Upper lobe of right lung (tissue), 1 donor: Measurements from ENCODE around the gene CYB561D2. TPM values are rescaled to one million over a fixed set of nuclear protein-coding genes. Genes with fewer than 3 reads are reported as not detected.

Source experiments
- ATAC-seq: fragments of 200-7000 bp; cut with Tn5 transposase; one replicate; pipeline ENCODE4 v1.9.1; 2020; ENCODE audit warnings: mild to moderate bottlenecking, moderate library complexity
- DNase-seq: peaks from one replicate; pipeline ENCODE4 v3.0.0-alpha.2; 2020
- H3K27ac ChIP-seq: fragments of 200-600 bp; one replicate; pipeline ENCODE4 v1.8.0; 2022
- H3K27me3 ChIP-seq: fragments of 200-600 bp; one replicate; pipeline ENCODE4 v1.8.0; 2022; ENCODE audit warnings: mild to moderate bottlenecking
- H3K36me3 ChIP-seq: fragments of 200-600 bp; one replicate; pipeline ENCODE4 v1.8.0; 2022
- H3K4me1 ChIP-seq: fragments of 200-600 bp; one replicate; pipeline ENCODE4 v1.8.0; 2022
- H3K4me3 ChIP-seq: fragments of 200-600 bp; one replicate; pipeline ENCODE4 v1.8.0; 2022; ENCODE audit warnings: mild to moderate bottlenecking
- H3K9me3 ChIP-seq: fragments of 200-600 bp; one replicate; pipeline ENCODE4 v1.8.0; 2022
- intact Hi-C: fragments of 100-400 bp; cut with DNase I; formaldehyde crosslinking; loops from one replicate; pipeline ENCODE4 v1.11.0; 2022
- total RNA-seq: library from RNA; stranded (reverse); fragmentation: NEBNext Ultra II Directional; extraction: Animal tissue kit (Norgen Biotek cat#: 25700); gene quantifications from one replicate; pipeline ENCODE4 v1.2.1, GENCODE V29; 2021
- TF ChIP-seq, protein P1 (sequence below): fragments of 200-600 bp; IDR thresholded peaks from one replicate; pipeline ENCODE4 v1.8.0; 2022; ENCODE audit warnings: antibody characterized with exemption
- donor health status: DM: no; HTN: yes; CAD: no; lungs with severe emphysema.

The CYB561D2 gene
- total RNA-seq, 1 donor from 2014 or later: 23.9 TPM

DNA sequence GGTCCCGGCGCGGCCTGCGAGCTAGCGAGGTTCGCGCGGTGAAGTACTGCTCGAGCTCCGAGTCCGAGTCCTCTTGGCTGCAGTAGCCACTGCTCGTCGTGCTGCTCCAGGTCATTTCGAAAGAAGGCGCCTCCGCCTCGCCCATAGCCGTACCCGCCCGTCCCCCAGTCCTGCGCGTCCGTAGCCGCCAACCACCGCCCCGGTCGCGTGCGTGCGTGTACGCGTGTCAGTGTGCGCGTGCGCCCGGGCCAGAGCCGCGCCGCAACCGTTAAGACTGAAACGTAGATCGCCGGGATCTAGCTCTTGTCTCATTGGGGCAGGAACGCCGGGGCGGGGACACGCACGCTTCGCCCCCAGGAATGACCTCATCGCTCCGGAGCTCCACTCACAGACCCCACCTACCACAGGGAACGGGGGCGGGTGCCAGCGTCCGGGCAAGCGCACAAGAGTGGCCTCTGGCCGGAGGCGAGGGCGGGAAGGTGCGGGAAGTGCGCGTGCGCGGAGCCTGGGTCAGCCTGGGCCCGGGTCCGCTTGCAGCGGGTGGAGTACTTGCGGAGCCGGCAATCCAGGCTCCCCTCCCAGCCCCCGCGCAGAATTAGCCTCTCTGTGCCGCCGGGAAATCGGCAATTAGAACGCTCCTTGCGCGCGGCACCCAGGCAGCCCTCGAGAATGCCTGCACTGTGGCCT, 13.3 kb upstream of the CYB561D2 start:
- H3K4me1 ChIP-seq: peaks cover 60% of the 10 kb centered on the region
- peak overlapping the region; percentile 96 for H3K27ac ChIP-seq
- peak; percentile 100 for DNase-seq
- TF ChIP-seq, protein P1, sequence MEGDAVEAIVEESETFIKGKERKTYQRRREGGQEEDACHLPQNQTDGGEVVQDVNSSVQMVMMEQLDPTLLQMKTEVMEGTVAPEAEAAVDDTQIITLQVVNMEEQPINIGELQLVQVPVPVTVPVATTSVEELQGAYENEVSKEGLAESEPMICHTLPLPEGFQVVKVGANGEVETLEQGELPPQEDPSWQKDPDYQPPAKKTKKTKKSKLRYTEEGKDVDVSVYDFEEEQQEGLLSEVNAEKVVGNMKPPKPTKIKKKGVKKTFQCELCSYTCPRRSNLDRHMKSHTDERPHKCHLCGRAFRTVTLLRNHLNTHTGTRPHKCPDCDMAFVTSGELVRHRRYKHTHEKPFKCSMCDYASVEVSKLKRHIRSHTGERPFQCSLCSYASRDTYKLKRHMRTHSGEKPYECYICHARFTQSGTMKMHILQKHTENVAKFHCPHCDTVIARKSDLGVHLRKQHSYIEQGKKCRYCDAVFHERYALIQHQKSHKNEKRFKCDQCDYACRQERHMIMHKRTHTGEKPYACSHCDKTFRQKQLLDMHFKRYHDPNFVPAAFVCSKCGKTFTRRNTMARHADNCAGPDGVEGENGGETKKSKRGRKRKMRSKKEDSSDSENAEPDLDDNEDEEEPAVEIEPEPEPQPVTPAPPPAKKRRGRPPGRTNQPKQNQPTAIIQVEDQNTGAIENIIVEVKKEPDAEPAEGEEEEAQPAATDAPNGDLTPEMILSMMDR: no peak
- no peaks in the 10 kb centered on the region for H3K9me3 ChIP-seq
- intact Hi-C loops: no loop called here
- no peaks in the 10 kb centered on the region for H3K36me3 ChIP-seq
- peak overlapping the region; percentile 95 for H3K4me3 ChIP-seq
- ATAC-seq: peak; percentile 90
- H3K27me3 ChIP-seq: no peaks in the 10 kb centered on the region

DNA sequence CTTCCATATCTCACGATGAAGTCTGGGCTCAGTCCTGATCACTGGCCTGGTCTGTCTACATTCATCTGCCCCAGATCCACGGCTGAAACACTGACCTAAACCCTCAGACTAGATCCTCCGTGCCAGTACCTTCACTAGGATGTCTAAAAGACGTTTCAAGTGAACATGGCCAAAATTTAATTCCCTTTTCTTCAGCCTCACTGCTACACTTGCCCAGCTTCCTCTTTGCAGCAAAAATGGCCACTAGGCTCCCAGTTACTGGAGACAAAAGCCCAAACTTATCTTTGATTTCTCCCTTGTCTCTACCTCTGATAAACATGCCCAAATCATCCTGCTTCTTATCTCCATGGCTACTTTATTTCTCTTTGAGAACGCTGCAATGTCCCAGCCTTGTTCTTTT, 11.7 kb upstream of the CYB561D2 start:
- peaks cover 56% of the 10 kb centered on the region for H3K4me1 ChIP-seq
- peak overlapping the region; percentile 96 for H3K27ac ChIP-seq
- TF ChIP-seq, protein P1: no peak
- no peak for DNase-seq
- no peaks in the 10 kb centered on the region for H3K27me3 ChIP-seq
- intact Hi-C loops: no loop called here
- H3K36me3 ChIP-seq: no peaks in the 10 kb centered on the region
- H3K9me3 ChIP-seq: no peaks in the 10 kb centered on the region
- ATAC-seq: no peak
- H3K4me3 ChIP-seq: peak overlapping the region; percentile 95

DNA sequence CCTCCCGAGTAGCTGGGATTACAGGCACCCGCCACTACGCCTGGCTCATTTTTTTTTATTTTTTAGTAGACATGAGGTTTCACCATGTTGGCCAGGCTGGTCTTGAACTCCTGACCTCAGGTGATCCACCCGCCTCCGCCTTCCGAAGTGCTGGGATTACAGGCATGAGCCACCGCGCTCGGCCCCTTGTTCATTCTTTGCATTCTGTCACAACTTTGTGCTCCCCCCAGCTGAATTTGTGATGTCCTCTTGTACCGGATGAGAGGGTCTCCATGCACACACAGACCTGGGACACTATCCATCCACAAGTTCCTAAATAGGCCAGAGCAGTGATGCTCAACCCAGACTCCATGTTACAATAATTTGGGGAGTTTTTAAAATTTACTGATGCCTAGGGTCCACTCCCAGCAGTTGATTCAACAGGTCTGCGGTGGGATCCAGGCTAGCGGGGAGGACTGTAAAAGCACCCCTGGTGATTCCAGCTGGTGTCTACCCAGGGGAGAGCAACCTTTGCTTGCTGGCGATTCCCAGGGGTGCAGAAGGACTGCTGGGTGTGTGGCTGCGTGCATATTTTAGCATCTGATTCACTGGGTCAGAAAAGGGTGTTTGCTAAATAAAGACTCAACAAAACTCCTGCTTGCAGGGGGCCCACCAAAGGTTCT, 11.0 kb upstream of the CYB561D2 start:
- Histone ChIP-seq H3K27ac (peak overlapping the region; percentile 96), H3K4me1 (peaks cover 50% of the 10 kb centered on the region), H3K4me3 (peak overlapping the region; percentile 95), H3K27me3 (no peaks in the 10 kb centered on the region), H3K36me3 (no peaks in the 10 kb centered on the region), H3K9me3 (no peaks in the 10 kb centered on the region)
- intact Hi-C loops: no loop called here
- ATAC-seq (no peak), DNase-seq (no peak)
- TF ChIP-seq, protein P1: no peak

DNA sequence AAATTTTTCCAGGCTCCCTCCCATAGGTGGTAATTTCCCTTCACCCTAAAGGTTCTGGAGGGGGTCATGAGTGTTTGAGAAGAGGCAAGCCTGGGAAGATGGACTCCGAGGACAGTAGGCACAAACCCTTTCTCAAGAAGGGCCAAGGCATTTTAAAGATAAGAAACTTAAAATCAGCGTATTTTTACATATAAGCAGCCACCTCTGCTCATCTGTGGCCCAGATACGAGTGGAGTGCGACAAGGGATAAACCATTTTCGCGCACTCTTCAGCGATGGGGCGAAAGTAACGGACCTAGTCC, 10.6 kb upstream of the CYB561D2 start:
- H3K27ac ChIP-seq: peak overlapping the region; percentile 96
- no peaks in the 10 kb centered on the region for H3K9me3 ChIP-seq
- H3K27me3 ChIP-seq: no peaks in the 10 kb centered on the region
- H3K4me3 ChIP-seq: peak overlapping the region; percentile 95
- TF ChIP-seq, protein P1: no peak
- H3K36me3 ChIP-seq: no peaks in the 10 kb centered on the region
- H3K4me1 ChIP-seq: peaks cover 47% of the 10 kb centered on the region
- DNase-seq (no peak), ATAC-seq (no peak)
- intact Hi-C loops: no loop called here

DNA sequence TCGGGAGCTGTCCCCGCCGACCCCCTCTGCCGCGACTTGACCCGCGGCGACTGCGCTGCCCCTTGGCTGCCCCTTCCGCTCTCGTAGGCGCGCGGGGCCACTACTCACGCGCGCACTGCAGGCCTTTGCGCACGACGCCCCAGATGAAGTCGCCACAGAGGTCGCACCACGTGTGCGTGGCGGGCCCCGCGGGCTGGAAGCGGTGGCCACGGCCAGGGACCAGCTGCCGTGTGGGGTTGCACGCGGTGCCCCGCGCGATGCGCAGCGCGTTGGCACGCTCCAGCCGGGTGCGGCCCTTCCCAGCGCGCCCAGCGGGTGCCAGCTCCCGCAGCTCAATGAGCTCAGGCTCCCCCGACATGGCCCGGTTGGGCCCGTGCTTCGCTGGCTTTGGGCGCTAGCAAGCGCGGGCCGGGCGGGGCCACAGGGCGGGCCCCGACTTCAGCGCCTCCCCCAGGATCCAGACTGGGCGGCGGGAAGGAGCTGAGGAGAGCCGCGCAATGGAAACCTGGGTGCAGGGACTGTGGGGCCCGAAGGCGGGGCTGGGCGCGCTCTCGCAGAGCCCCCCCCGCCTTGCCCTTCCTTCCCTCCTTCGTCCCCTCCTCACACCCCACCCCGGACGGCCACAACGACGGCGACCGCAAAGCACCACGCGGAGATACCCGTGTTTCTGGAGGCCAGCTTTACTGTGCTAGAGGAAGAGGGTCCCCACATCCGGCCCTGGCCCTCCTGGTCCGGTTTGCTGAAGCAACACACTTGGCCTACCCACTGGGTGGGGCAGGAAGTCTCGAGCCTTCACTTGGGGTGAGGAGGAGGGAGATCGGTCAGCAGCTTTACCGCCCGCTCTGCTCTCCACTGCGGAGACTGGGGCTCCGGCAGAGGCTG, 10.0 kb upstream of the CYB561D2 start, which contains the start of gene RASSF1:
Gene RASSF1 (minus strand): TSS at position 389 of the 882 bp plus-strand sequence. CDS start 31 bp downstream, at position 358.
- ATAC-seq (peak; percentile 61), DNase-seq (peak; percentile 89)
- Histone ChIP-seq H3K36me3 (no peaks in the 10 kb centered on the region), H3K4me3 (peak within 1 kb of the TSS; percentile 95), H3K27ac (peak within 1 kb of the TSS; percentile 96), H3K4me1 (peaks cover 47% of the 10 kb centered on the region), H3K9me3 (no peaks in the 10 kb centered on the region), H3K27me3 (no peaks in the 10 kb centered on the region)
- TF ChIP-seq, protein P1: no peak
- intact Hi-C loops: no loop called here
